ENCODE data around the gene PAGE2B. TPM values are rescaled to one million over a fixed set of nuclear protein-coding genes. Genes with fewer than 3 reads are reported as not detected.

The PAGE2B gene
- not detected in 5 replicates for total RNA-seq (2022; extraction: Qiagen RNA extraction)

DNA sequence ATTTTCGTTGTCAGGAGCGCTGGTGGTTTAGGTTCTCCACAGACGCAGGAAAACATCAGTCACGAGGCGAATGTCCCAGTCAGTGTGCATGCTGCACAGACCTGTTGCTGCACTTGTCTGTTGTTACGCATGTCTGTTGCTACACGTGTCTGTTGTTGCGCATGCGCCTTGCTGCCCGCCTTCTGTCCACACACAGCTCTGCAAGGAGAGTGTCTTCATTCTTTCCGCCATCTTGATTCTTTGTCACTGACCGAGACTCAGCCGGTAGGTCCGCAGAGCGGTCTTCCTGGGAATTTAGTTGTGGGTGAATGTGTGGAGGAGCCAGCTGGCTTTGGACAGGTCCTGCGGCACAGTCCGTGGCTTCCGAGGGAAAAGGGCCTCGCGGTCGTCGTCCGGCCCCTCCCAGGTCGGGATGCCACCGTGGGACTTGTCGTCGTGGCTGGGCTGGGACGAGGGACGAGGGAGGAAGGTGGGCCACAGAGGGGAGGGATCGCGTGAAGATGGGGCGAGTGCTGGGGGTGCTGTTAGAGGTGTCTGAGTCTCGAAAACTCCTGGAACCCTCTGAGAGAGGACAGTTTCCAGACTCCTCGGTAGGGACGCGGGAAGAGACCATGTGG lies at the start of gene PAGE2B:
Gene PAGE2B, plus strand, starts transcription at position 180 of the 617 bp plus-strand sequence. CDS start 1,012 bp downstream, outside the sequence.

GRCh38 chrX:55030271-55031205 lies 44.3 kb upstream of the PAGE2B start, which contains the start of gene ALAS2:
Gene ALAS2 (minus strand): TSS chrX:55030977. CDS start chrX:55026000, 4,977 bp downstream.

DNA sequence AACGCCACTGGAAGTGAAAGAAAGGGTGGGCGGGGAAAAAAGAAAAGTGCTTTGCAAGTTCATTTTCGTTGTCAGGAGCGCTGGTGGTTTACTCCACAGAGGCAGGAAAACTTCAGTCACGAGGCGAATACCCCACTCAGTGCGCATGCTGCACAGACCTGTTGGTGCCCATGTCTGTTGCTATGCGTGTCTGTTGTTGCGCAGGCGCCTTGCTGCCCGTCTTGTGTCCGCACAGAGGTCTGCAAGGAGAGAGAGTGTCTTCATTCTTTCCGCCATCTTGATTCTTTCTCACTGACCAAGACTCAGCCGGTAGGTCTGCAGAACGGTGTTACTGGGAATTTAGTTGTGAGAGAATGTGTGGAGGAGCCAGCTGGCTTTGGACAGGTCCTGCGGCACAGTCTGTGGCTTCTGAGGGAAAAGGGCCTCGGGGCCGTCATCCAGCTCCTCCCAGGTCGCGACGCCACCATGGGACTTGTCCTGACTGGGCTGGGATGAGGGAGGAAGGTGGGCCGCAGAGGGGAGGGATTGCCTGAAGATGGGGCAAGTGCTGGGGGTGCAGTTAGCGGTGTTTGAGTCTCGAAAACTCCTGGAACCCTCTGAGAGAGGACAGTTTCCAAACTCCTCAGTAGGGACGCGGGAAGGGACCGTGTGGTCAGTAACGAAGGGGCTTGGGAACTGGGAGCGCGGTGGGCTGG lies 14.1 kb downstream of the PAGE2B start, which contains the start of gene PAGE2:
Gene PAGE2, plus strand, starts transcription at position 224 of the 695 bp plus-strand sequence. CDS start 1,003 bp downstream, outside the sequence.

Other genes with a start within 250 kb of the PAGE2B start
- gene TRO, start 154.2 kb upstream of the PAGE2B start, total RNA-seq (2022; extraction: Qiagen RNA extraction), result 0.52 to 0.77 TPM (median 0.69 TPM) in 5 replicates
- 0.06 to 0.14 TPM (median 0.10 TPM) in 5 replicates for gene PFKFB1, start 80.8 kb upstream of the PAGE2B start, total RNA-seq (2022; extraction: Qiagen RNA extraction)
- 28.2 to 36.7 TPM (median 31.9 TPM) in 5 replicates for gene APEX2, start 74.7 kb upstream of the PAGE2B start, total RNA-seq (2022; extraction: Qiagen RNA extraction)
- gene ALAS2, start 44.1 kb upstream of the PAGE2B start, total RNA-seq (2022; extraction: Qiagen RNA extraction), result not detected in 5 replicates
- not detected in 5 replicates for gene PAGE2, start 14.0 kb downstream of the PAGE2B start, total RNA-seq (2022; extraction: Qiagen RNA extraction)
- gene PAGE5, start 145.3 kb downstream of the PAGE2B start, total RNA-seq (2022; extraction: Qiagen RNA extraction), result not detected in 5 replicates
- gene PAGE3, start 189.9 kb downstream of the PAGE2B start, total RNA-seq (2022; extraction: Qiagen RNA extraction), result not detected in 5 replicates